Brain microvascular endothelial cell (primary cell): ENCODE data around the gene ANKRD55.
"Not testable (repeated sequence)": the region's sequence is repeated elsewhere in the genome, so short reads cannot be mapped to it uniquely, and the experiment has no call there.

ENCODE experiments used
- DNase-seq: peaks from one replicate; pipeline ENCODE4 v3.0.0-alpha.2; 2020
- H3K27ac ChIP-seq: fragments of 250-450 bp; sonication (Bioruptor Pico); 2 replicates; pipeline ENCODE4 v1.5.1; 2020; ENCODE audit warnings: mild to moderate bottlenecking, moderate library complexity
- H3K27me3 ChIP-seq: fragments of 250-450 bp; sonication (Bioruptor Pico); replicated peaks from 2 replicates; pipeline ENCODE4 v1.5.1; 2020; ENCODE audit warnings: mild to moderate bottlenecking
- H3K36me3 ChIP-seq: fragments of 250-450 bp; sonication (Bioruptor Pico); replicated peaks from 2 replicates; pipeline ENCODE4 v1.5.1; 2020; ENCODE audit warnings: mild to moderate bottlenecking
- H3K4me3 ChIP-seq: 2 replicates; pipeline ENCODE4 v1.5.1; 2011; ENCODE audit warnings: low read depth, mild to moderate bottlenecking, control low read depth, low read length, moderate library complexity
- in situ Hi-C: cut with HindIII; loops from 2 replicates; pipeline ENCODE4 v1.10.0; 2017; ENCODE audit warnings: low sequenced_read_pairs, low pct_ligation_motif_present
- TF ChIP-seq, protein P1 (sequence below): IDR thresholded peaks from 2 replicates; pipeline ENCODE4 v1.5.1; 2011; ENCODE audit warnings: low read depth, mild to moderate bottlenecking, moderate library complexity, low read length, control low read depth, inconsistent platforms; ENCODE audit errors: missing control alignments

ANKRD55 gene

DNA sequence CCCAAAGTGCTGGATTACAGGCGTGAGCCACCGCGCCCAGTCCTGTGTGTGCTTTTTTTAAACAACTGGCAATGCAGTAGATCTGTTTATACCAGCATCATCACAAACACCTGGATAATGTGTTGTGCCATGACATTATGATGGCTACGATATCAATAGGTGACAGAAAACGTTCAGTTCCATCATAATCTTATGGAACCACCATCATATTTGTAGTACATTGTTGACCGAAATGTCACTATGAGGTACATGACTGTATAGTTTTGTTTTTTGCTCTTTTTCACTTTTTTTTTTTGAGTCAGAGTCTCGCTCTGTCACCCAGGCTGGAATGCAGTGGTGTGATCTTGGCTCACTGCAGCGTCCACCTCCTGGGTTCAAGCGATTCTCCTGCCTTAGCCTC, 24.4 kb downstream of the ANKRD55 start:
- Histone ChIP-seq H3K36me3 (no peaks in the 10 kb centered on the region), H3K27ac (no peak overlapping the region), H3K27me3 (no peaks in the 10 kb centered on the region), H3K4me3 (no peak overlapping the region)
- in situ Hi-C loops: no loop called here
- DNase-seq: no peak
- TF ChIP-seq, protein P1, sequence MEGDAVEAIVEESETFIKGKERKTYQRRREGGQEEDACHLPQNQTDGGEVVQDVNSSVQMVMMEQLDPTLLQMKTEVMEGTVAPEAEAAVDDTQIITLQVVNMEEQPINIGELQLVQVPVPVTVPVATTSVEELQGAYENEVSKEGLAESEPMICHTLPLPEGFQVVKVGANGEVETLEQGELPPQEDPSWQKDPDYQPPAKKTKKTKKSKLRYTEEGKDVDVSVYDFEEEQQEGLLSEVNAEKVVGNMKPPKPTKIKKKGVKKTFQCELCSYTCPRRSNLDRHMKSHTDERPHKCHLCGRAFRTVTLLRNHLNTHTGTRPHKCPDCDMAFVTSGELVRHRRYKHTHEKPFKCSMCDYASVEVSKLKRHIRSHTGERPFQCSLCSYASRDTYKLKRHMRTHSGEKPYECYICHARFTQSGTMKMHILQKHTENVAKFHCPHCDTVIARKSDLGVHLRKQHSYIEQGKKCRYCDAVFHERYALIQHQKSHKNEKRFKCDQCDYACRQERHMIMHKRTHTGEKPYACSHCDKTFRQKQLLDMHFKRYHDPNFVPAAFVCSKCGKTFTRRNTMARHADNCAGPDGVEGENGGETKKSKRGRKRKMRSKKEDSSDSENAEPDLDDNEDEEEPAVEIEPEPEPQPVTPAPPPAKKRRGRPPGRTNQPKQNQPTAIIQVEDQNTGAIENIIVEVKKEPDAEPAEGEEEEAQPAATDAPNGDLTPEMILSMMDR: no peak

DNA sequence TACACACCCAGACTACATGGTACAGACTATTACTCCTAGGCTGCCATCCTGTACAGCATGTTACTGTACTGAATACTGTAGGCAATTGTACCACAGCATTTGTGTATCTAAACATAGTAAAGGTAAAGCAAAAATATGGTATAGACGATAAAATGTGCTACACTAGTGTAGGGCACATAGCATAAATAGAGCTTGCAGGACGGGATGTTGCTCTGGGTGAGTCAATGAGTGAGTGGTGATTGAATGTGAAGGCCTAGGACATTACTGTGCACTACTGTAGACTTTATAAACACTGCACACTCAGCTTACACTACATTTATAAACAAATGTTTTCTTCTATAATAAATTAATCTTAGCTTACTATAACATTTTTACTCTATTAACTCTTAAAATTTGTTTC, 25.6 kb downstream of the ANKRD55 start:
- H3K27me3 ChIP-seq: no peaks in the 10 kb centered on the region
- H3K4me3 ChIP-seq: no peak overlapping the region
- DNase-seq: peak; percentile 61
- TF ChIP-seq, protein P1: no peak
- H3K36me3 ChIP-seq: no peaks in the 10 kb centered on the region
- peak overlapping the region; percentile 7 for H3K27ac ChIP-seq
- in situ Hi-C loops: no loop called here

DNA sequence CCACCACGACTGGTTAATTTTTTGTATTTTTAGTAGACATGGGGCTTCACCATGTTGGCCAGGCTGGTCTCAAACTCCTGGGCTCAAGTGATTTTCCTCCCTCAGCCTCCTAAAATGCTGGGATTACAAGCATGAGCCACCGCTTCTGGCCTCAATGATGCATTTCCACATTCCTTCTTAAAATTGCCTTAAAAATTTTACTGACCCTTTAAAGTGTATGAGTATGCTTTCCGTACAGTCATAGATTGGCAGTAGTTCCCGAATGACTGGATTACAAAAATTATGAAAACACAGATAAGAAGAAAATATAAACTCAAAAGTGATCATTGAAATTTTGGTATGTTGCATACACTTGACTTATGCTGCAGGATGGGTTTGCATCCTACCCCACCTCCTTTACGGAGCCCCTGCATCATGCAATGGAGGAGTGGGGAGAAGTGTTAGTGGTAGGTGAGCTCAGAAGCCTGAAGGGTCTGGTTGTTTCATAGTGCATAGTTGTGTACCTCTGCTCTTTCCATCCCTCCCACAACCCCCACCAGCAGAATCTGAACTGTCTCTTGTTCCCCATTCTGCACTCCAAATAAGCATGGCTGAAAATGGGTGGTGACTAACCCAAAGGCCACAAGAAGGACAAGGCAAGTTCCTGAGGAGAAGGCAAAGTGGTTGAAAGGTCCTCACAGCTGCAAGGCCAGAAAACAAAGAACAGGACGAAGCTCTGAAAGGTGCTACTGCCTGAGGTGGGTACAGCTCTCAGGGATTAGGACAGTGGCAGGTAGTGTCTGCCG, 26.8 kb downstream of the ANKRD55 start:
- TF ChIP-seq, protein P1: no peak
- Histone ChIP-seq H3K27ac (peak overlapping the region; percentile 59), H3K4me3 (no peak overlapping the region), H3K27me3 (no peaks in the 10 kb centered on the region), H3K36me3 (no peaks in the 10 kb centered on the region)
- in situ Hi-C loops: no loop called here
- DNase-seq: peak; percentile 74

DNA sequence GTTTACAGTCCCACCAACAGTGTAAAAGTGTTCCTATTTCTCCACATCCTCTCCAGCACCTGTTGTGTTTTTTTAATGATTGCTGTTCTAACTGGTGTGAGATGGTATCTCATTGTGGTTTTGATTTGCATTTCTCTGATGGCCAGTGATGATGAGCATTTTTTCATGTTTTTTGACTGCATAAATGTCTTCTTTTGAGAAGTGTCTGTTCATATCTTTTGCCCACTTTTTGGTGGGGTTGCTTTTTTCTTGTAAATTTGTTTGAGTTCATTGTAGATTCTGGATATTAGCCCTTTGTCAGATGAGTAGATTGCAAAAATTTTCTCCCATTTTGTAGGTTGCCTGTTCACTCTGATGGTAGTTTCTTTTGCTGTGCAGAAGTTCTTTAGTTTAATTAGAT, 29.2 kb downstream of the ANKRD55 start:
- DNase-seq, H3K36me3 ChIP-seq, in situ Hi-C loops, H3K27ac ChIP-seq, H3K27me3 ChIP-seq, H3K4me3 ChIP-seq: not testable (repeated sequence)

DNA sequence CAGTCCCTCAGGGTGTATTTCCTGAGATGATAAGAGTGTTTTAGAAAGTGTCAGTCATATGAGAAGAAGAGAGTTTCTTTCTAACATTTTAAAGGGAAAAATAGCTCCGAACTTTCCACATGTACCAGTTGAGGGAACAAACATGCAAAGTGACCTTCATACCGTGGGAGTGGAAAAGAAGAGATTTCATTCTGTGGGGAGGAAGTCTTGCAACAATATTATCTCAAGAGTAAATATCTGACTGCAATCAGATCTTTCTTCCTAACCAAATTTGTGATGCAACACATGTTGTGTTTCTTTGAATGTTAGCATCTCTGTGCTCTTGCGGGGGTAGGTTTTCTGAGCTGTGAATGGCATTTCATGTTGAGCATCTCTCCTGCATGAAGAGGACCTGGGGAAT, 30.6 kb downstream of the ANKRD55 start:
- H3K27me3 ChIP-seq: no peaks in the 10 kb centered on the region

DNA sequence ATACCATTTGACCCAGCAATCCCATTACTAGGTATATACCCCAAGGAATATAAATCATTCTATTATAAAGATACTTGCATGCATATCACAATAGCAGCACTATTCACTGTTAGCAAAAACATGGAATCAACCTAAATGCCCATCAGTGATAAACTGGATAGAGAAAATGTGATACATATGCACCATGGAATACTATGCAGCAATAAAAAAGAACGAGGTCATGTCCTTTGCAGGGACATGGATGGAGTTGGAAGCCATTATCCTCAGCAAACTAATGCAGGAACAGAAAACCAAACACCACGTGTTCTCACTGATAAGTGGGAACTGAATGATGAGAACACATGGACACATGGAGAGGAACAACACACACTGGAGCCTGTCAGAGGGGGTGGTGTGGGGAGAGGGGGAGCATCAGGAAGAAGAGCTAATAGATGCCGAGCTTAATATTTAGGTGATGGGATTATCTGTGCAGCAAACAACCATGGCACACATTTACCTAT, 31.3 kb downstream of the ANKRD55 start:
- DNase-seq, in situ Hi-C loops: not testable (repeated sequence)

More for the DNA sequence above, 30.6 kb downstream of the ANKRD55 start:
- in situ Hi-C loops: no loop called here
- no peaks in the 10 kb centered on the region for H3K36me3 ChIP-seq
- DNase-seq: no peak
- TF ChIP-seq, protein P1: no peak
- no peak overlapping the region for H3K4me3 ChIP-seq
- H3K27ac ChIP-seq: peak overlapping the region; percentile 38

More for the DNA sequence above, 31.3 kb downstream of the ANKRD55 start:
- not testable (repeated sequence) for H3K4me3 ChIP-seq, H3K27ac ChIP-seq, H3K27me3 ChIP-seq, H3K36me3 ChIP-seq
